Kasumi-1 (cell line): ENCODE results near the gene BACH2.
"Not testable (repeated sequence)": the region's sequence is repeated elsewhere in the genome, so short reads cannot be mapped to it uniquely, and the experiment has no call there.

ENCODE experiments used
- DNase-seq, 2 experiments: peaks; one replicate each; lab custom pipeline; 2025; lab: John Stamatoyannopoulos, UW

The BACH2 gene

GRCh38 chr6:89894169-89894568, 402.5 kb downstream of the BACH2 start, which contains the start of gene GJA10:
Gene GJA10, plus strand, starts transcription at chr6:89894469. Its CDS starts 0 bp downstream, at chr6:89894469.
- DNase-seq: no peak

GRCh38 chr6:89892577-89892976, 404.1 kb downstream of the BACH2 start:
- DNase-seq: not testable (repeated sequence)

- DNase-seq: not testable (repeated sequence)
Measured at GRCh38 chr6:89890845-89891528, 405.7 kb downstream of the BACH2 start.

GRCh38 chr6:89888871-89889270, 407.8 kb downstream of the BACH2 start:
- no peak for DNase-seq

- no peak for DNase-seq
Measured at GRCh38 chr6:89888138-89888514, 408.5 kb downstream of the BACH2 start.

- DNase-seq: no peak
Measured at GRCh38 chr6:89887452-89888137, 409.0 kb downstream of the BACH2 start.

- DNase-seq: no peak
Measured at GRCh38 chr6:89886378-89887120, 410.1 kb downstream of the BACH2 start.
